Measurements from ENCODE around the gene SOAT1. TPM values are rescaled to one million over a fixed set of nuclear protein-coding genes. Genes with fewer than 3 reads are reported as not detected.

SOAT1 gene
- total and polyA plus RNA-seq, 10 of the 15 experiments (the other 5 are each of a cell fraction or from before 2014, with no cell fraction given) = 8.6 to 68.5 (median 22.3) TPM

DNA sequence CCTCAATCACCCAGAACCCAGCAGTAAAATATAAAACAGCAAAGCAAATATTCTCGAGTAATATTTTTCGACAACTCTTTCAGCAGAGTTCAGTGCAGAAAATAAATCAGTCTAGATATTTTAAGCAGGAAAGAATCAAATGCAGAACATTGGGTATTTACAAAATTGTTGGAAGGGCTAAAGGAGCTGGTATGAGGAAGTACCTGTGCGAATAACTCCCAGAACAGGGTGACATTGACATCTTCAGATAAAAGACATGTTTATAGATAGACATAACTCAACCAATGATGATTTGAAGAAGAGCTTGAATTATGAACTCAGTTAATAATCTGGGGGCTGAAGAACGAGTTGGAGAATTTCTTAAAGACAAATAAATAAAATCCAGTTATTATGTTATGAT is 78.6 kb downstream of the SOAT1 start:
- Histone ChIP-seq H3K9ac (ENCODE audit: control insufficient read depth, insufficient read depth, low read length) (no peak overlapping the region), H3K27ac (ENCODE audit: control insufficient read depth, insufficient read depth) (no peak overlapping the region), H3K36me3 (ENCODE audit: control insufficient read depth in 2 of 2, insufficient read depth in 2 of 2, low read length in 1 of 2) (no peaks in the 10 kb centered on the region), H3K9me3 (replicated peaks; ENCODE audit: control insufficient read depth, insufficient read depth, low read length) (no peaks in the 10 kb centered on the region), H3K4me1 (ENCODE audit: control insufficient read depth, insufficient read depth, low read length) (no peaks in the 10 kb centered on the region), H3K4me2 (ENCODE audit: control insufficient read depth, insufficient read depth) (no peak overlapping the region), H3K79me2 (ENCODE audit: control insufficient read depth, insufficient read depth, low read length) (no peaks in the 10 kb centered on the region), H3K27me3 (replicated peaks in 1 of 2; ENCODE audit: control insufficient read depth in 2 of 2, insufficient read depth in 2 of 2, low read length in 1 of 2) (0 out of 4 replicates have a peak, but pooled peaks cover 0 to 2% of the 10 kb centered on the region in 2 experiments), H4K20me1 (ENCODE audit: control insufficient read depth, insufficient read depth) (no peaks in the 10 kb centered on the region), H2AFZ (ENCODE audit: control insufficient read depth, low read depth, low read length) (no peak overlapping the region), H3K4me3 (no peak overlapping the region)
- ChIA-PET POLR2A (no interaction called here), CTCF (interaction anchor here (0.7 to 2.4 kb wide), 5 partner anchors 78 to 369 kb away, joined by 3 to 10 read pairs (median 3); partner anchors contain the start of gene SOAT1), RAD21 (ENCODE audit: unreplicated experiment) (interaction anchor here (3.0 to 6.1 kb wide), 2 partner anchors 251 to 292 kb away, joined by 19 to 61 read pairs; partner anchors contain the start of gene TOR3A), SMC1A (ENCODE audit: uncharacterized antibody, unreplicated experiment) (interaction anchor here (1.2 to 5.3 kb wide), 5 partner anchors 78 to 291 kb away, joined by 3 to 27 read pairs (median 4); partner anchors contain the start of genes SOAT1 and TOR3A)
- TF ChIP-seq NBN (IDR thresholded peaks at IDR 0.05) (no peak), PAX8 (IDR thresholded peaks at IDR 0.05) (no peak)
- TF ChIP-seq, protein P1, sequence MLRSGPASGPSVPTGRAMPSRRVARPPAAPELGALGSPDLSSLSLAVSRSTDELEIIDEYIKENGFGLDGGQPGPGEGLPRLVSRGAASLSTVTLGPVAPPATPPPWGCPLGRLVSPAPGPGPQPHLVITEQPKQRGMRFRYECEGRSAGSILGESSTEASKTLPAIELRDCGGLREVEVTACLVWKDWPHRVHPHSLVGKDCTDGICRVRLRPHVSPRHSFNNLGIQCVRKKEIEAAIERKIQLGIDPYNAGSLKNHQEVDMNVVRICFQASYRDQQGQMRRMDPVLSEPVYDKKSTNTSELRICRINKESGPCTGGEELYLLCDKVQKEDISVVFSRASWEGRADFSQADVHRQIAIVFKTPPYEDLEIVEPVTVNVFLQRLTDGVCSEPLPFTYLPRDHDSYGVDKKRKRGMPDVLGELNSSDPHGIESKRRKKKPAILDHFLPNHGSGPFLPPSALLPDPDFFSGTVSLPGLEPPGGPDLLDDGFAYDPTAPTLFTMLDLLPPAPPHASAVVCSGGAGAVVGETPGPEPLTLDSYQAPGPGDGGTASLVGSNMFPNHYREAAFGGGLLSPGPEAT (IDR thresholded peaks at IDR 0.05; ENCODE audit: low read depth) = no peak
- FAIRE-seq (no peak), ATAC-seq (no peak), DNase-seq (ENCODE audit: low read depth, low spot score) (no peak)
- intact Hi-C loops (cut with micrococcal nuclease; ENCODE audit: unreplicated experiment) (no loop called here), in situ Hi-C loops (cut with MboI) (loop anchor here (25.0 kb wide), 1 partner anchor 610 kb away; no protein-coding TSS in a partner anchor)
- BruUV-seq (replicated peaks) = no TSS peak
- 60% methylated on average over 4 of the region's 4 CpGs for WGBS (ENCODE audit: insufficient coverage, insufficient replicate concordance, low lambda C conversion rate, missing lambda C conversion rate)

DNA sequence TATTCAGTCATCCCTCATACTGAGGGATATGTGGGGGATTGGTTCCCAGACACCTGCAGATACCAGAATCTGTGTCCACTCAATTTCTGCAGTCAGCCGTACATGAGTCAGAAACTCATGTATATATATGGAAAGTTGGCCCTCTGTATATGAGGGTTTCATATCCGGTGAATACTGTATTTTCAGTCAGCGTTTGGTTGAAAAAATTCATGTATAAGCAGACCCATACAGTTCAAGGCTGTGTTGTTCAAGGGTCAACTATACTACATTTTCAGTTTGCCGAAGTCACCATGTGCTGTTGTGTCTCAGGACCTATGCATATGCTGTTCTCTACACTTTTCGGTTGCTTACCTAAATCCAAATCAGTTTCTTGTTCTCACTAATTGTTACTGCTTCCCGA is 82.6 kb downstream of the SOAT1 start:
- no peak for ATAC-seq
- DNase-seq (ENCODE audit: low read depth, low spot score) = no peak
- ChIA-PET SMC1A (ENCODE audit: uncharacterized antibody, unreplicated experiment) (no interaction called here), RAD21 (ENCODE audit: unreplicated experiment) (no interaction called here), CTCF (interaction anchor here (0.7 kb wide), 1 partner anchor 834 kb away, joined by 3 read pairs; no protein-coding TSS in a partner anchor), POLR2A (no interaction called here)
- Histone ChIP-seq H3K4me3 (no peak overlapping the region), H3K79me2 (ENCODE audit: control insufficient read depth, insufficient read depth, low read length) (no peaks in the 10 kb centered on the region), H3K36me3 (ENCODE audit: control insufficient read depth in 2 of 2, insufficient read depth in 2 of 2, low read length in 1 of 2) (no peaks in the 10 kb centered on the region), H3K27me3 (replicated peaks in 1 of 2; ENCODE audit: control insufficient read depth in 2 of 2, insufficient read depth in 2 of 2, low read length in 1 of 2) (no peaks in the 10 kb centered on the region), H3K9ac (ENCODE audit: control insufficient read depth, insufficient read depth, low read length) (no peak overlapping the region), H2AFZ (ENCODE audit: control insufficient read depth, low read depth, low read length) (no peak overlapping the region), H3K4me2 (ENCODE audit: control insufficient read depth, insufficient read depth) (no peak overlapping the region), H3K27ac (ENCODE audit: control insufficient read depth, insufficient read depth) (no peak overlapping the region), H4K20me1 (ENCODE audit: control insufficient read depth, insufficient read depth) (no peaks in the 10 kb centered on the region), H3K4me1 (ENCODE audit: control insufficient read depth, insufficient read depth, low read length) (no peaks in the 10 kb centered on the region), H3K9me3 (replicated peaks; ENCODE audit: control insufficient read depth, insufficient read depth, low read length) (no peaks in the 10 kb centered on the region)
- in situ Hi-C loops (cut with MboI) (no loop called here), intact Hi-C loops (cut with micrococcal nuclease; ENCODE audit: unreplicated experiment) (no loop called here)
- FAIRE-seq = no peak
- 50% methylated on average over 6 of the region's 6 CpGs for WGBS (ENCODE audit: insufficient coverage, insufficient replicate concordance, low lambda C conversion rate, missing lambda C conversion rate)
- no TSS peak for BruUV-seq (replicated peaks)
- TF ChIP-seq NR2C2 (IDR thresholded peaks at IDR 0.05; ENCODE audit: borderline replicate concordance, control insufficient read depth, insufficient read length, low read depth) (no peak), BACH1 (IDR thresholded peaks at IDR 0.05; ENCODE audit: borderline replicate concordance) (no peak), DPF2 (IDR thresholded peaks at IDR 0.05) (no peak), ASH2L (IDR thresholded peaks at IDR 0.05; ENCODE audit: borderline replicate concordance, low read depth) (no peak), CHD2 (IDR thresholded peaks at IDR 0.05; ENCODE audit: borderline replicate concordance, low read depth, low read length) (no peak), SIX5 (IDR thresholded peaks at IDR 0.05; ENCODE audit: low read depth, low read length, severe bottlenecking) (no peak), RBBP5 (conservative IDR thresholded peaks at IDR 0.05) (no peak), ZNF622 (IDR thresholded peaks at IDR 0.05) (no peak), WRNIP1 (IDR thresholded peaks at IDR 0.05; ENCODE audit: borderline replicate concordance, low read depth, low read length) (no peak), ZZZ3 (IDR thresholded peaks at IDR 0.05; ENCODE audit: control insufficient read depth, insufficient read length, low read depth) (no peak), NBN (IDR thresholded peaks at IDR 0.05) (no peak)
- TF ChIP-seq, protein P2, sequence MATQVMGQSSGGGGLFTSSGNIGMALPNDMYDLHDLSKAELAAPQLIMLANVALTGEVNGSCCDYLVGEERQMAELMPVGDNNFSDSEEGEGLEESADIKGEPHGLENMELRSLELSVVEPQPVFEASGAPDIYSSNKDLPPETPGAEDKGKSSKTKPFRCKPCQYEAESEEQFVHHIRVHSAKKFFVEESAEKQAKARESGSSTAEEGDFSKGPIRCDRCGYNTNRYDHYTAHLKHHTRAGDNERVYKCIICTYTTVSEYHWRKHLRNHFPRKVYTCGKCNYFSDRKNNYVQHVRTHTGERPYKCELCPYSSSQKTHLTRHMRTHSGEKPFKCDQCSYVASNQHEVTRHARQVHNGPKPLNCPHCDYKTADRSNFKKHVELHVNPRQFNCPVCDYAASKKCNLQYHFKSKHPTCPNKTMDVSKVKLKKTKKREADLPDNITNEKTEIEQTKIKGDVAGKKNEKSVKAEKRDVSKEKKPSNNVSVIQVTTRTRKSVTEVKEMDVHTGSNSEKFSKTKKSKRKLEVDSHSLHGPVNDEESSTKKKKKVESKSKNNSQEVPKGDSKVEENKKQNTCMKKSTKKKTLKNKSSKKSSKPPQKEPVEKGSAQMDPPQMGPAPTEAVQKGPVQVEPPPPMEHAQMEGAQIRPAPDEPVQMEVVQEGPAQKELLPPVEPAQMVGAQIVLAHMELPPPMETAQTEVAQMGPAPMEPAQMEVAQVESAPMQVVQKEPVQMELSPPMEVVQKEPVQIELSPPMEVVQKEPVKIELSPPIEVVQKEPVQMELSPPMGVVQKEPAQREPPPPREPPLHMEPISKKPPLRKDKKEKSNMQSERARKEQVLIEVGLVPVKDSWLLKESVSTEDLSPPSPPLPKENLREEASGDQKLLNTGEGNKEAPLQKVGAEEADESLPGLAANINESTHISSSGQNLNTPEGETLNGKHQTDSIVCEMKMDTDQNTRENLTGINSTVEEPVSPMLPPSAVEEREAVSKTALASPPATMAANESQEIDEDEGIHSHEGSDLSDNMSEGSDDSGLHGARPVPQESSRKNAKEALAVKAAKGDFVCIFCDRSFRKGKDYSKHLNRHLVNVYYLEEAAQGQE (IDR thresholded peaks at IDR 0.05; ENCODE audit: low read depth, low read length) = no peak
